Mammary epithelial cell (primary cell): ENCODE measurements around the gene KANK4.

Source experiments
- CTCF ChIP-seq, 2 donors: IDR thresholded peaks in 1 of 2; conservative IDR thresholded peaks in 1 of 2; 2 replicates each; pipeline ENCODE4 v1.5.1; 2011 to 2012; ENCODE audit warnings: inconsistent platforms in 2 of 2, low read length in 2 of 2, mild to moderate bottlenecking in 2 of 2, control low read depth in 1 of 2, low read depth in 1 of 2; ENCODE audit not compliant: insufficient read depth in 1 of 2; ENCODE audit errors: extremely low read depth in 1 of 2
- EZH2 ChIP-seq: IDR thresholded peaks from 2 replicates; pipeline ENCODE4 v1.6.1; 2012; ENCODE audit warnings: low read length, inconsistent platforms, borderline replicate concordance

- TF ChIP-seq CTCF (conservative IDR thresholded peaks at IDR 0.05 in 1 of 2, IDR thresholded peaks at IDR 0.05 in 1 of 2; ENCODE audit: extremely low read depth in 1 of 2, insufficient read depth in 1 of 2, low read depth in 1 of 2, low read length in 2 of 2) (no peak), EZH2 (no peak)
Observed at GRCh38 chr1:62316135-62316534, 3.1 kb downstream of the KANK4 start.
